Measurements from ENCODE around the gene PPARGC1A.

PPARGC1A gene

GRCh38 chr4:23889814-23890341 is at the start of gene PPARGC1A:
TSS of gene PPARGC1A (minus strand) at chr4:23890047. CDS start at chr4:23889957, 90 bp downstream.
- no peak for DNase-seq

- no peak for DNase-seq
Measured at GRCh38 chr4:23938796-23939195, 48.9 kb upstream of the PPARGC1A start.

- no peak for DNase-seq
Measured at GRCh38 chr4:23937173-23937572, 47.3 kb upstream of the PPARGC1A start.

GRCh38 chr4:23934915-23935314 is 45.1 kb upstream of the PPARGC1A start:
- no peak for DNase-seq

GRCh38 chr4:23934223-23934622 is 44.4 kb upstream of the PPARGC1A start:
- no peak for DNase-seq

- DNase-seq, result no peak
Measured at GRCh38 chr4:23932901-23933308, 43.1 kb upstream of the PPARGC1A start.

- DNase-seq, result no peak
Measured at GRCh38 chr4:23932186-23932585, 42.3 kb upstream of the PPARGC1A start.

GRCh38 chr4:23931489-23931830 is 41.6 kb upstream of the PPARGC1A start:
- DNase-seq, result no peak

- DNase-seq, result no peak
Measured at GRCh38 chr4:23930750-23931488, 41.1 kb upstream of the PPARGC1A start.

GRCh38 chr4:23929248-23929647 is 39.4 kb upstream of the PPARGC1A start:
- no peak for DNase-seq

- no peak for DNase-seq
Measured at GRCh38 chr4:23924556-23924955, 34.7 kb upstream of the PPARGC1A start.

GRCh38 chr4:23923840-23924239 is 34.0 kb upstream of the PPARGC1A start:
- DNase-seq, result no peak

- DNase-seq, result no peak
Measured at GRCh38 chr4:23923141-23923540, 33.3 kb upstream of the PPARGC1A start.

- DNase-seq, result no peak
Measured at GRCh38 chr4:23922541-23923111, 32.8 kb upstream of the PPARGC1A start.

- no peak for DNase-seq
Measured at GRCh38 chr4:23922013-23922412, 32.2 kb upstream of the PPARGC1A start.

- DNase-seq, result no peak
Measured at GRCh38 chr4:23921447-23921845, 31.6 kb upstream of the PPARGC1A start.

- no peak for DNase-seq
Measured at GRCh38 chr4:23920716-23921446, 31.0 kb upstream of the PPARGC1A start.

- no peak for DNase-seq
Measured at GRCh38 chr4:23920296-23920695, 30.4 kb upstream of the PPARGC1A start.

GRCh38 chr4:23916282-23916681 is 26.4 kb upstream of the PPARGC1A start:
- no peak for DNase-seq

- DNase-seq, result no peak
Measured at GRCh38 chr4:23915459-23916132, 25.7 kb upstream of the PPARGC1A start.

GRCh38 chr4:23911675-23912455 is 22.0 kb upstream of the PPARGC1A start:
- DNase-seq, result no peak

GRCh38 chr4:23909671-23910070 is 19.8 kb upstream of the PPARGC1A start:
- DNase-seq, result no peak

GRCh38 chr4:23906839-23907238 is 17.0 kb upstream of the PPARGC1A start:
- DNase-seq, result no peak

Data from activated CD4-positive, alpha-beta T cell treated with anti-CD3 and anti-CD28 coated beads, Interleukin-2, Interleukin-6, amounts not matched to agents 100 ng/mL and 50 ng/mL, durations not matched to agents 16 hours and 8 hours (primary cell).